Measurements from ENCODE around the gene OPCML.

OPCML gene

DNA sequence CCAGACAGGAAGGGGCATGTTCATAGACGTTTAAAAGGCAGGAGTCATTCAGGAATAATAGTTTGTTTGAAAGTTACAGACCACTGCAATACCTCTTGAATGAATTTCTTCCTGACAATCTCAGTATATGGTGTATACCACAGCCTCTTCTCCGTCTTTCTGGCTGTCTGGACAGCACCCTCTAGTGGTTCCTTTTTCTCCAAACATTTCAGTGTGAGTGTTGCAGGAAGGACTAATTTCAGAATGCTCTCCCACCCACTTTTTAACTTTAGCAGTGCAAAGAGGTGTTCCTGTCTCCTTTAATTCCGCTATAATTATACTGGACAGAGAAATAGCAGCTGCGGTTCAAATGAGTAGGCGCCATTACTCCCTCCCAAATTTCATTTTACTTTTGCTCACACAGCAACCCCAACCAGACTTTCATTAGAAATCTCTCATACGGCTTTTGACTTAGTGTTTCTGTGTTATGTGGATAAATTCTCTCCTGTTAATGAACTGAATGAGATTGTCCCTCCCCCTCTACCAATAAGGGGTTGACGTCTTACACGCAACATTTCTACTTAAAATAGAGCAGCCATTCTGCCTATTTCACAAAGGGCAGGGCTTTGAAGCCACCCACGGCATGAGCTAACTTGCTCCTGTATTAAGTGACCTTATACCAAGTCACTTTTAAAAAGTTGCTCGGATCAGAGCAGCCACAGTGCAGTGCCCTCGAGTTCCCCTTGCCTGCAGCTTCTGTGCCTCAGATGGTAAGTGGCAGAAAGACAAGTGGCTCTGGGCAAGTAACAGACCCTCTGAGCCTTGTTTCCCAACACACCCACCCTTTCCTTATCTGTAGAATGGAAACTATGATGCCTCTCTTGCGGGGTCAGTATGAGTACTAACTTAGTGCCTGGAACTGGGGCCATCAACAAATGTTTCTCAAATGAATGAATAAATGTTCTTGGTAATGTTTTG is 368.6 kb downstream of the OPCML start:
- Histone ChIP-seq H3K27ac (no peak overlapping the region), H3K27me3 (no peaks in the 10 kb centered on the region), H3K9me3 (no peaks in the 10 kb centered on the region), H3K4me1 (ENCODE audit: control insufficient read depth in 1 of 2, insufficient read depth in 1 of 2, low read depth in 1 of 2, low read length in 1 of 2) (no peaks in the 10 kb centered on the region), H3K4me3 (ENCODE audit: low read depth in 1 of 2, low read length in 1 of 2) (no peak overlapping the region), H3K36me3 (no peaks in the 10 kb centered on the region)
- TF ChIP-seq, protein P1, sequence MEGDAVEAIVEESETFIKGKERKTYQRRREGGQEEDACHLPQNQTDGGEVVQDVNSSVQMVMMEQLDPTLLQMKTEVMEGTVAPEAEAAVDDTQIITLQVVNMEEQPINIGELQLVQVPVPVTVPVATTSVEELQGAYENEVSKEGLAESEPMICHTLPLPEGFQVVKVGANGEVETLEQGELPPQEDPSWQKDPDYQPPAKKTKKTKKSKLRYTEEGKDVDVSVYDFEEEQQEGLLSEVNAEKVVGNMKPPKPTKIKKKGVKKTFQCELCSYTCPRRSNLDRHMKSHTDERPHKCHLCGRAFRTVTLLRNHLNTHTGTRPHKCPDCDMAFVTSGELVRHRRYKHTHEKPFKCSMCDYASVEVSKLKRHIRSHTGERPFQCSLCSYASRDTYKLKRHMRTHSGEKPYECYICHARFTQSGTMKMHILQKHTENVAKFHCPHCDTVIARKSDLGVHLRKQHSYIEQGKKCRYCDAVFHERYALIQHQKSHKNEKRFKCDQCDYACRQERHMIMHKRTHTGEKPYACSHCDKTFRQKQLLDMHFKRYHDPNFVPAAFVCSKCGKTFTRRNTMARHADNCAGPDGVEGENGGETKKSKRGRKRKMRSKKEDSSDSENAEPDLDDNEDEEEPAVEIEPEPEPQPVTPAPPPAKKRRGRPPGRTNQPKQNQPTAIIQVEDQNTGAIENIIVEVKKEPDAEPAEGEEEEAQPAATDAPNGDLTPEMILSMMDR (IDR thresholded peaks at IDR 0.05) = no peak

DNA sequence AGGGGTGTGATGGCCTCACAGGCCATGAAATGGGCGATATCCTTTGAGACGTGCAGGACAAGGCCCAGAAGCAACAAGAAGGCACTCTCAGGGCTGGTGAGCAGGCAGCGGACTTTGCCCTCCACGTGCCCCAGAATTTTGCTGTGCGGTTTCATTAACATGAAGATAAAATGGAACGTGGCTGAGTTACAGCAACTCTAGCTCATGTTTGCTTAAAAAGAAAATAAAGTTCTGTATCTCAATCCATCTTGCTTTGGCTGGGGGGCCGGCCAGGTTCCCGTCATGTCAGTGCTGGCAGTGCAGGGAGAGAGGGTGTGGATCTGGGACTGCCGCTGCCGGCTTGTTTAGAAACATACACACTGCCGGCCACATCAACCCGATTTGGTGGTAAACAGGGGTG is 370.1 kb downstream of the OPCML start:
- no peaks in the 10 kb centered on the region for H3K36me3 ChIP-seq
- H3K27ac ChIP-seq = no peak overlapping the region
- H3K4me1 ChIP-seq (ENCODE audit: control insufficient read depth in 1 of 2, insufficient read depth in 1 of 2, low read depth in 1 of 2, low read length in 1 of 2) = no peaks in the 10 kb centered on the region
- peaks cover 3% of the 10 kb centered on the region for H3K27me3 ChIP-seq
- H3K4me3 ChIP-seq (ENCODE audit: low read depth in 1 of 2, low read length in 1 of 2) = no peak overlapping the region
- H3K9me3 ChIP-seq = no peaks in the 10 kb centered on the region
- TF ChIP-seq, protein P1 (IDR thresholded peaks at IDR 0.05) = no peak

DNA sequence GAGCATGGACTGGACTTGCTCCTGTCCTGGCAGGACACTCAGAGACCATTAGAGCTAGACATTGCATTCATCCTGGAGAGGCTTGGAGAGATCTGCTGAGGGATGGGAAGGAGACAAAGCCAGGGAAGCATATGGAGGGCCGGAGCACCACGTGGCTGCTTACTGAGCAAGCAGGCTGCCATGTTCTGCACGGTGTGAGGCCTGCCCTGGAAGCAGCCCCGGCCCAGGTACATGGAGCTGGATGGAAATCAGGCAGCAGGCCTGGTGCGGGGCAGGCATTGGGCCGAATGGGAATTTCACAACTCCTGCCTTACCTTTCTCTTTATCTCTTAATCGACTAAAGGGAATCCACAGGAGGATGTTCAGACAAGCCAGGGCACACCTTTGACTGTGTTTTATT is 371.5 kb downstream of the OPCML start:
- H3K27me3 ChIP-seq = peaks cover 8% of the 10 kb centered on the region
- no peak overlapping the region for H3K4me3 ChIP-seq (ENCODE audit: low read depth in 1 of 2, low read length in 1 of 2)
- no peaks in the 10 kb centered on the region for H3K9me3 ChIP-seq
- TF ChIP-seq, protein P1 (IDR thresholded peaks at IDR 0.05) = no peak
- H3K27ac ChIP-seq = no peak overlapping the region
- H3K4me1 ChIP-seq (ENCODE audit: control insufficient read depth in 1 of 2, insufficient read depth in 1 of 2, low read depth in 1 of 2, low read length in 1 of 2) = no peaks in the 10 kb centered on the region
- no peaks in the 10 kb centered on the region for H3K36me3 ChIP-seq

DNA sequence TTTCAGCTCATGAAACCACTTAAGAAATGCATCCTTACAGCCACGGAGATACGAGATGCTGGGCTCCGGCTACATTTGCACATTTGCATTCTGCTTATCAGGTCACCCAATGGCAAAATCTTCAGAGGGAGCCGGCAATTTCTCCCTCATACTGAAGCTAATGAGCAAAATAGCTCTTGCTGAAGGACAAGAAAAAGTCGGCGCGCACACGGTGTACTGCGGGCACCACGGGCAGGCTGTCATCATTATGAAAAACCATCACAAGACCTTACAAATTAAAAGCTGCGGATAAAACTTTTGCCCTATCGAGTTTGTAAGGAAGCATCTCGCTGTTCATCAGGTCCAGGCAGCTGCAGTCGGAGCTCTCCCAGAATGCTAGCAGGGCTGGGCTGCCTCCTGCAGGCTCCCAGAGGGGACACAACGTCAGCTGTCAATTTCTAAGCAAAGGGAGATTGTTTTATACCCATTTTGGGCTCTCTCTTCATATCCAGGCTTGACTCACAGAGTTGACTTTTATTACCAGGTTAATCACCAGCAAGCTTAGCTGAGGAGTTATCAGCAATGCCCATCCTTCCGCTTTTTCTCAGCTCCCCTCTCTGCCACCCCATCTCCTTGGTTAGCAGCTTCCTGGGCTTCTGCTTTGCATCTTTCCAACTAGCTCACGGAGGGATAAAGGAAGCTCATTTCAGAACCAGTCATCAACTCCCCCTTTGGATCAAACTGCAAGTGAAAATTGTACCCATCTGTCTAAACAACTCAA is 375.1 kb downstream of the OPCML start:
- Histone ChIP-seq H3K4me1 (ENCODE audit: control insufficient read depth in 1 of 2, insufficient read depth in 1 of 2, low read depth in 1 of 2, low read length in 1 of 2) (no peaks in the 10 kb centered on the region), H3K4me3 (ENCODE audit: low read depth in 1 of 2, low read length in 1 of 2) (no peak overlapping the region), H3K9me3 (no peaks in the 10 kb centered on the region), H3K27ac (no peak overlapping the region), H3K27me3 (peaks cover 22% of the 10 kb centered on the region), H3K36me3 (no peaks in the 10 kb centered on the region)
- TF ChIP-seq, protein P1 (IDR thresholded peaks at IDR 0.05) = no peak

DNA sequence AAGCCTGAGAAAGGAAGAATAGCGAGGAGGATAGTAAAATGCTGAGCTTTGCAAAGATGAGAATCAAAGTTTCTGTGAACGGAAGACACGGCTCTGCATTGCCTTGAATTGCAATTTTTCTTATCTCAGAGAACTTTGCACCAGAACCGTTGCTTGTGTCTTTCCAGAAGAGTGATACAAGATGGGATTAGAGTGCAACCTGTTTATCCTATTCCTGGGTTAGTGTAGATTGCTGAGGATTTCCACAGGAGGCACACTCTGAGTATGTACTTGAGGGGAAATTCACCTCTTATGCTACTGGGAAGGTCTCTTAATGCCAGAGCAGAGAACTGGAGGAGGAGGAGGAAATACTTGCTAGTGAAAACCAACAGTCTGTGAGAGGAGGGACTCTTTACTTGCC is 377.5 kb downstream of the OPCML start:
- no peaks in the 10 kb centered on the region for H3K9me3 ChIP-seq
- TF ChIP-seq, protein P1 (IDR thresholded peaks at IDR 0.05) = no peak
- no peak overlapping the region for H3K4me3 ChIP-seq (ENCODE audit: low read depth in 1 of 2, low read length in 1 of 2)
- no peaks in the 10 kb centered on the region for H3K4me1 ChIP-seq (ENCODE audit: control insufficient read depth in 1 of 2, insufficient read depth in 1 of 2, low read depth in 1 of 2, low read length in 1 of 2)
- H3K36me3 ChIP-seq = no peaks in the 10 kb centered on the region
- no peak overlapping the region for H3K27ac ChIP-seq
- peaks cover 30% of the 10 kb centered on the region for H3K27me3 ChIP-seq
